ENCODE data around the gene CNTNAP3. TPM values are rescaled to one million over a fixed set of nuclear protein-coding genes. Genes with fewer than 3 reads are reported as not detected.
"Not testable (repeated sequence)": the region's sequence is repeated elsewhere in the genome, so short reads cannot be mapped to it uniquely, and the experiment has no call there.

The CNTNAP3 gene
- total RNA-seq, 1 experiment from 2014 or later = not detected

- H3K27me3 Mint-ChIP-seq (ENCODE audit: insufficient read depth, unreplicated experiment); H3K36me3 ChIP-seq (ENCODE audit: control insufficient read depth, insufficient read depth, low read length); H3K4me1 ChIP-seq; H3K4me3 Mint-ChIP-seq (ENCODE audit: unreplicated experiment); intact Hi-C loops (cut with micrococcal nuclease; ENCODE audit: unreplicated experiment); H3K27me3 ChIP-seq (replicated peaks; ENCODE audit: control insufficient read depth, insufficient read depth, low read length); H3K9me3 Mint-ChIP-seq (ENCODE audit: unreplicated experiment); H3K4me3 ChIP-seq (ENCODE audit: low read depth, low read length); POLR2A ChIA-PET; H3K4me1 Mint-ChIP-seq (ENCODE audit: low read depth, unreplicated experiment); H3K27ac Mint-ChIP-seq (ENCODE audit: unreplicated experiment); DNase-seq; BruUV-seq (replicated peaks); CTCF ChIA-PET; H3K9me3 ChIP-seq; H3K36me3 Mint-ChIP-seq (ENCODE audit: insufficient read depth, unreplicated experiment): not testable (repeated sequence)
These were observed 82.1 kb downstream of the CNTNAP3 start for GRCh38 chr9:39205842-39206241.

- H3K4me1 ChIP-seq; H3K9me3 ChIP-seq; DNase-seq; H3K27ac Mint-ChIP-seq (ENCODE audit: unreplicated experiment); H3K4me1 Mint-ChIP-seq (ENCODE audit: low read depth, unreplicated experiment); H3K9me3 Mint-ChIP-seq (ENCODE audit: unreplicated experiment); H3K27me3 Mint-ChIP-seq (ENCODE audit: insufficient read depth, unreplicated experiment); H3K27me3 ChIP-seq (replicated peaks; ENCODE audit: control insufficient read depth, insufficient read depth, low read length); H3K4me3 ChIP-seq (ENCODE audit: low read depth, low read length); CTCF ChIA-PET; H3K36me3 ChIP-seq (ENCODE audit: control insufficient read depth, insufficient read depth, low read length); POLR2A ChIA-PET; H3K36me3 Mint-ChIP-seq (ENCODE audit: insufficient read depth, unreplicated experiment); BruUV-seq (replicated peaks); intact Hi-C loops (cut with micrococcal nuclease; ENCODE audit: unreplicated experiment); H3K4me3 Mint-ChIP-seq (ENCODE audit: unreplicated experiment): not testable (repeated sequence)
These were observed 87.6 kb downstream of the CNTNAP3 start for GRCh38 chr9:39200412-39200811.

- POLR2A ChIA-PET; H3K4me3 Mint-ChIP-seq (ENCODE audit: unreplicated experiment); H3K27ac Mint-ChIP-seq (ENCODE audit: unreplicated experiment); H3K27me3 ChIP-seq (replicated peaks; ENCODE audit: control insufficient read depth, insufficient read depth, low read length); H3K27me3 Mint-ChIP-seq (ENCODE audit: insufficient read depth, unreplicated experiment); H3K9me3 ChIP-seq; H3K9me3 Mint-ChIP-seq (ENCODE audit: unreplicated experiment); H3K36me3 Mint-ChIP-seq (ENCODE audit: insufficient read depth, unreplicated experiment); H3K4me1 Mint-ChIP-seq (ENCODE audit: low read depth, unreplicated experiment); intact Hi-C loops (cut with micrococcal nuclease; ENCODE audit: unreplicated experiment); H3K36me3 ChIP-seq (ENCODE audit: control insufficient read depth, insufficient read depth, low read length); DNase-seq; H3K4me3 ChIP-seq (ENCODE audit: low read depth, low read length); BruUV-seq (replicated peaks); H3K4me1 ChIP-seq; CTCF ChIA-PET: not testable (repeated sequence)
These were observed 89.8 kb downstream of the CNTNAP3 start for GRCh38 chr9:39198000-39198709.

- DNase-seq; H3K27me3 ChIP-seq (replicated peaks; ENCODE audit: control insufficient read depth, insufficient read depth, low read length); H3K9me3 ChIP-seq; H3K36me3 Mint-ChIP-seq (ENCODE audit: insufficient read depth, unreplicated experiment); H3K27me3 Mint-ChIP-seq (ENCODE audit: insufficient read depth, unreplicated experiment); intact Hi-C loops (cut with micrococcal nuclease; ENCODE audit: unreplicated experiment); H3K36me3 ChIP-seq (ENCODE audit: control insufficient read depth, insufficient read depth, low read length); H3K4me1 ChIP-seq; BruUV-seq (replicated peaks); POLR2A ChIA-PET; H3K4me3 Mint-ChIP-seq (ENCODE audit: unreplicated experiment); H3K4me1 Mint-ChIP-seq (ENCODE audit: low read depth, unreplicated experiment); H3K27ac Mint-ChIP-seq (ENCODE audit: unreplicated experiment); H3K9me3 Mint-ChIP-seq (ENCODE audit: unreplicated experiment); H3K4me3 ChIP-seq (ENCODE audit: low read depth, low read length); CTCF ChIA-PET: not testable (repeated sequence)
These were observed 116.6 kb downstream of the CNTNAP3 start for GRCh38 chr9:39171370-39171769.

- intact Hi-C loops (cut with micrococcal nuclease; ENCODE audit: unreplicated experiment); CTCF ChIA-PET; H3K27me3 Mint-ChIP-seq (ENCODE audit: insufficient read depth, unreplicated experiment); H3K4me1 ChIP-seq; DNase-seq; H3K27ac Mint-ChIP-seq (ENCODE audit: unreplicated experiment); BruUV-seq (replicated peaks); H3K9me3 ChIP-seq; H3K4me3 ChIP-seq (ENCODE audit: low read depth, low read length); POLR2A ChIA-PET; H3K36me3 ChIP-seq (ENCODE audit: control insufficient read depth, insufficient read depth, low read length); H3K36me3 Mint-ChIP-seq (ENCODE audit: insufficient read depth, unreplicated experiment); H3K9me3 Mint-ChIP-seq (ENCODE audit: unreplicated experiment); H3K4me1 Mint-ChIP-seq (ENCODE audit: low read depth, unreplicated experiment); H3K27me3 ChIP-seq (replicated peaks; ENCODE audit: control insufficient read depth, insufficient read depth, low read length); H3K4me3 Mint-ChIP-seq (ENCODE audit: unreplicated experiment): not testable (repeated sequence)
These were observed 130.3 kb downstream of the CNTNAP3 start for GRCh38 chr9:39157714-39158113.

- intact Hi-C loops (cut with micrococcal nuclease; ENCODE audit: unreplicated experiment); H3K36me3 ChIP-seq (ENCODE audit: control insufficient read depth, insufficient read depth, low read length); H3K4me1 ChIP-seq; POLR2A ChIA-PET; H3K9me3 Mint-ChIP-seq (ENCODE audit: unreplicated experiment); H3K27me3 ChIP-seq (replicated peaks; ENCODE audit: control insufficient read depth, insufficient read depth, low read length); H3K9me3 ChIP-seq; CTCF ChIA-PET; BruUV-seq (replicated peaks); DNase-seq; H3K27ac Mint-ChIP-seq (ENCODE audit: unreplicated experiment); H3K36me3 Mint-ChIP-seq (ENCODE audit: insufficient read depth, unreplicated experiment); H3K4me3 Mint-ChIP-seq (ENCODE audit: unreplicated experiment); H3K4me1 Mint-ChIP-seq (ENCODE audit: low read depth, unreplicated experiment); H3K4me3 ChIP-seq (ENCODE audit: low read depth, low read length); H3K27me3 Mint-ChIP-seq (ENCODE audit: insufficient read depth, unreplicated experiment): not testable (repeated sequence)
These were observed 155.0 kb downstream of the CNTNAP3 start for GRCh38 chr9:39132826-39133552.

GRCh38 chr9:39121401-39121800 lies 166.6 kb downstream of the CNTNAP3 start:
- DNase-seq = not testable (repeated sequence)

More at GRCh38 chr9:39121401-39121800, 166.6 kb downstream of the CNTNAP3 start:
- H3K4me1 ChIP-seq; BruUV-seq (replicated peaks); CTCF ChIA-PET; H3K27me3 ChIP-seq (replicated peaks; ENCODE audit: control insufficient read depth, insufficient read depth, low read length); H3K4me3 Mint-ChIP-seq (ENCODE audit: unreplicated experiment); H3K9me3 Mint-ChIP-seq (ENCODE audit: unreplicated experiment); H3K36me3 ChIP-seq (ENCODE audit: control insufficient read depth, insufficient read depth, low read length); H3K36me3 Mint-ChIP-seq (ENCODE audit: insufficient read depth, unreplicated experiment); H3K9me3 ChIP-seq; intact Hi-C loops (cut with micrococcal nuclease; ENCODE audit: unreplicated experiment); H3K27me3 Mint-ChIP-seq (ENCODE audit: insufficient read depth, unreplicated experiment); POLR2A ChIA-PET; H3K27ac Mint-ChIP-seq (ENCODE audit: unreplicated experiment); H3K4me3 ChIP-seq (ENCODE audit: low read depth, low read length); H3K4me1 Mint-ChIP-seq (ENCODE audit: low read depth, unreplicated experiment): not testable (repeated sequence)

Measured in Caco-2 (cell line).